ENCODE data around the gene CFAP299. TPM values are rescaled to one million over a fixed set of nuclear protein-coding genes. Genes with fewer than 3 reads are reported as not detected.

CFAP299 gene
- total and polyA plus RNA-seq, 2 donors (not counting 1 experiment from before 2014, with no cell fraction given): not detected

GRCh38 chr4:80343887-80344286 is 8.4 kb downstream of the CFAP299 start:
- Histone ChIP-seq H3K9me3 (ENCODE audit: control extremely low read depth in 1 of 3, control insufficient read depth in 2 of 3, insufficient read depth in 1 of 3, low read length in 2 of 3) (peaks cover 0 to 21% (median 10%) of the 10 kb centered on the region in 3 donors), H3K79me2 (ENCODE audit: control insufficient read depth, insufficient read depth, low read length) (no peaks in the 10 kb centered on the region), H4K20me1 (ENCODE audit: control insufficient read depth, insufficient read depth, low read length, poor library complexity, severe bottlenecking) (no peaks in the 10 kb centered on the region), H3K4me2 (replicated peaks; ENCODE audit: low read depth, low read length, poor library complexity, severe bottlenecking) (no peak overlapping the region), H3K4me1 (ENCODE audit: control insufficient read depth in 2 of 2, insufficient read depth in 2 of 2, low read length in 2 of 2) (no peaks in the 10 kb centered on the region), H2AFZ (ENCODE audit: insufficient read depth, low read depth, low read length, poor library complexity, severe bottlenecking) (no peak overlapping the region), H3K36me3 (replicated peaks in 1 of 2; ENCODE audit: control extremely low read depth in 1 of 2, control insufficient read depth in 1 of 2, extremely low read depth in 1 of 2, insufficient read depth in 2 of 2, low read length in 1 of 2) (no peaks in the 10 kb centered on the region), H3K4me3 (ENCODE audit: control extremely low read depth in 1 of 5, extremely low read depth in 1 of 5, insufficient read depth in 1 of 5, low read depth in 2 of 5, low read length in 4 of 5) (no peak overlapping the region), H3K27me3 (replicated peaks in 1 of 4; ENCODE audit: control extremely low read depth in 1 of 4, control insufficient read depth in 3 of 4, insufficient read depth in 4 of 4, low read length in 3 of 4) (peaks cover 0 to 10% (median 7%) of the 10 kb centered on the region in 4 experiments), H3K9ac (ENCODE audit: low read length) (no peak overlapping the region), H3K27ac (ENCODE audit: low read length in 2 of 2) (no peak overlapping the region)
- Mint-ChIP-seq H3K27me3 (peaks cover 30% of the 10 kb centered on the region), H3K9me3 (ENCODE audit: insufficient read depth) (peaks cover 19% of the 10 kb centered on the region), H3K27ac (no peak overlapping the region), H3K4me3 (no peak overlapping the region), H3K4me1 (no peaks in the 10 kb centered on the region)
- POLR2A ChIA-PET: no interaction called here
- ATAC-seq (ENCODE audit: low read depth) (no peak), DNase-seq (no peak)
- intact Hi-C loops (cut with micrococcal nuclease): no loop called here
- CTCF ChIA-PET: interaction anchor here (0.7 kb wide), 1 partner anchor 19 kb away, joined by 4 read pairs; no protein-coding TSS in a partner anchor
- TF ChIP-seq CTCF (IDR thresholded peaks at IDR 0.05) (no peak), EZH2 (IDR thresholded peaks at IDR 0.05; ENCODE audit: borderline replicate concordance, insufficient read depth, low read depth, low read length, poor library complexity, severe bottlenecking) (no peak)

- peaks cover 34% of the 10 kb centered on the region for H3K27me3 Mint-ChIP-seq
- peaks cover 0 to 15% (median 6%) of the 10 kb centered on the region in 4 experiments for H3K27me3 ChIP-seq (replicated peaks in 1 of 4; ENCODE audit: control extremely low read depth in 1 of 4, control insufficient read depth in 3 of 4, insufficient read depth in 4 of 4, low read length in 3 of 4)
- no peak for DNase-seq
Observed at GRCh38 chr4:80360084-80360483, 24.6 kb downstream of the CFAP299 start.

More at GRCh38 chr4:80360084-80360483, 24.6 kb downstream of the CFAP299 start:
- intact Hi-C loops (cut with micrococcal nuclease): loop anchor here (5.0 to 10.0 kb wide), 2 partner anchors 255 to 1842 kb away; no protein-coding TSS in a partner anchor
- POLR2A ChIA-PET: no interaction called here
- Histone ChIP-seq H4K20me1 (ENCODE audit: control insufficient read depth, insufficient read depth, low read length, poor library complexity, severe bottlenecking) (no peaks in the 10 kb centered on the region), H3K79me2 (ENCODE audit: control insufficient read depth, insufficient read depth, low read length) (no peaks in the 10 kb centered on the region), H2AFZ (ENCODE audit: insufficient read depth, low read depth, low read length, poor library complexity, severe bottlenecking) (no peak overlapping the region), H3K9ac (ENCODE audit: low read length) (no peak overlapping the region), H3K4me3 (ENCODE audit: control extremely low read depth in 1 of 5, extremely low read depth in 1 of 5, insufficient read depth in 1 of 5, low read depth in 2 of 5, low read length in 4 of 5) (no peak overlapping the region), H3K9me3 (ENCODE audit: control extremely low read depth in 1 of 3, control insufficient read depth in 2 of 3, insufficient read depth in 1 of 3, low read length in 2 of 3) (no peaks in the 10 kb centered on the region), H3K4me2 (replicated peaks; ENCODE audit: low read depth, low read length, poor library complexity, severe bottlenecking) (no peak overlapping the region), H3K27ac (ENCODE audit: low read length in 2 of 2) (no peak overlapping the region), H3K4me1 (ENCODE audit: control insufficient read depth in 2 of 2, insufficient read depth in 2 of 2, low read length in 2 of 2) (no peaks in the 10 kb centered on the region), H3K36me3 (replicated peaks in 1 of 2; ENCODE audit: control extremely low read depth in 1 of 2, control insufficient read depth in 1 of 2, extremely low read depth in 1 of 2, insufficient read depth in 2 of 2, low read length in 1 of 2) (no peaks in the 10 kb centered on the region)
- Mint-ChIP-seq H3K4me3 (no peak overlapping the region), H3K27ac (no peak overlapping the region), H3K4me1 (peaks cover 3% of the 10 kb centered on the region), H3K9me3 (ENCODE audit: insufficient read depth) (no peaks in the 10 kb centered on the region)
- CTCF ChIA-PET: interaction anchor here (1.6 to 6.4 kb wide), 3 partner anchors 630 to 692 kb away, joined by 4 to 107 read pairs (median 13); no protein-coding TSS in a partner anchor
- TF ChIP-seq EZH2 (IDR thresholded peaks at IDR 0.05; ENCODE audit: borderline replicate concordance, insufficient read depth, low read depth, low read length, poor library complexity, severe bottlenecking) (no peak), CTCF (IDR thresholded peaks at IDR 0.05) (no peak)
- no peak for ATAC-seq (ENCODE audit: low read depth)
- no CpG with 5 or more reads among the region's 3 CpGs for WGBS (ENCODE audit: insufficient coverage)
